HCT116 (cell line): ENCODE results near the gene AACS.

Experiments used
- CTCF ChIP-seq, 3 experiments: fragments of 200-600 bp in 1 of 3; sonication (generic) in 1 of 3; IDR thresholded peaks in 2 of 3; conservative IDR thresholded peaks in 1 of 3; 2 replicates each; pipeline ENCODE4 v1.5.1; 2012 to 2017; ENCODE audit warnings: low read depth in 2 of 3, low read length in 2 of 3, antibody characterized with exemption in 1 of 3, borderline replicate concordance in 1 of 3, control low read depth in 1 of 3, mild to moderate bottlenecking in 1 of 3, mixed read lengths in 1 of 3, mixed run types in 1 of 3, moderate library complexity in 1 of 3; ENCODE audit not compliant: insufficient read depth in 1 of 3
- EZH2 ChIP-seq: fragments of 200-600 bp; sonication (generic); IDR thresholded peaks from 2 replicates; pipeline ENCODE4 v1.6.1; 2017; ENCODE audit warnings: antibody characterized with exemption, mixed run types
- ZNF274 ChIP-seq: fragments of 200-500 bp; sonication (Bioruptor generic); IDR thresholded peaks from 2 replicates; pipeline ENCODE4 v1.6.1; 2014; ENCODE audit warnings: mild to moderate bottlenecking, low read depth, low read length, inconsistent platforms

- TF ChIP-seq ZNF274 = no peak
- no peak for TF ChIP-seq CTCF (IDR thresholded peaks at IDR 0.05 in 2 of 3, conservative IDR thresholded peaks at IDR 0.05 in 1 of 3; ENCODE audit: borderline replicate concordance in 1 of 3, insufficient read depth in 1 of 3, low read depth in 2 of 3, low read length in 2 of 3)
- no peak for TF ChIP-seq EZH2
These were observed 5.6 kb downstream of the AACS start for GRCh38 chr12:125070661-125071390.
